GM19324 (cell line): ENCODE data around the gene VGLL1.

Source experiments
- ATAC-seq: cut with Tn5 transposase; IDR thresholded peaks from one replicate; pipeline ENCODE4 v1.9.1; 2021; ENCODE audit warnings: mild to moderate bottlenecking, moderate library complexity; ENCODE audit not compliant: unreplicated experiment, low FRiP score

The VGLL1 gene

GRCh38 chrX:136549226-136549625 is 17.2 kb downstream of the VGLL1 start:
- ATAC-seq: no peak

DNA sequence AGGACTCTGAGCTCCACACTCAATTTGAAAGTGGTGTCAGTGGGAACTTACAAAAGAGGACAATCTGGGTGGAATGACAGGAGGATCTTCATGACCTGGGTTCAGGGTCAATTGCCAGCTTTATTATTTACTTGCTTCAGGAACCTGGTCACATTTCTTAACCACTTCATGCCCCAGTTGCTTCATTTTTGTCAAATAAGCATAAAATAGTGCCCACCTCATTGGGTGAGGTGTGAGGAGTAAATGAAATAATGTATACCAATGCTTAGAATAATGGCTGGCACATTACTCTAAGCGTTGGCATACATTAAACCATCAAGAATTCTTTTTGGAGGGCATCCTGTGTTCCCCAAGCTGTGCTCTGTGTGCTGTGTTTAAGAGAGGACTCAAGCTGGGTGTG is 19.4 kb downstream of the VGLL1 start:
- ATAC-seq: no peak

GRCh38 chrX:136555694-136556093 is 23.7 kb downstream of the VGLL1 start:
- no peak for ATAC-seq

DNA sequence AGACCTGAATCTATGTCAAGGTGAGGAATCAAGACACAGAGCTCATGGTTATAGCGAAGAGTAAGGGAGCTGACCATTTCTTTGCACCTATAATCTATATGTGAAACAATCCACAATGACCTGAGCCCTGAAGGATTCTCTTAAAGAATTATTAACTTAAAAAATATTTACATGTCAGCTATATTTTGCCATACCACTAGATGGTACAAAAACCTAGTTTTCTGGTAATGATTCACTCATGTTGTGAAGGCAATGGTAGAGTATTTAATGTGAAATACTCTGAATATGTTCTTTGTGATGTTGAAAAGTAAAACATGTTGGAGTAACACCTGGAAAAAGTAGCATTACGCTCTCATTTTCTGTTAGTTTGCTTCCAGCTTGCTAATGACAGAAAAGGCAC is 40.0 kb downstream of the VGLL1 start:
- no peak for ATAC-seq

DNA sequence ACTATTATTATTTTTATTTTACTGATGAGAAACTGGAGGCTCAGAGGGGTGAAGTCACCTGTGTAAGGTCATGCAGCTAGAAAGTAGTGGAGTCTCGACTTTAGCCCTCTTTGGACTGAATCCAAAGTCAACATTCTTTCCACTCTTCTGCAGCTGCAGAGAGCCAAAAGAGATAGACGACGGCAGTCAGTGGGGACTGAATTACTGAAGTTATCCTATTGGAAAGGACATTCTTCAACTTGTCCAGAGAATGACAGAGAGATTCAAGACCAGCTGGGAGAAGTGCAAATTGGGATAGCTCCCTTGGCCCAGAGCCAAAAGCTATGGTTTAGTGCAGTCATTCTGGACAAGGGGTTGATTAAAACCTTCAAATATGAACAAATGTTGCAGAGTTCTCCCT is 42.5 kb downstream of the VGLL1 start:
- no peak for ATAC-seq

DNA sequence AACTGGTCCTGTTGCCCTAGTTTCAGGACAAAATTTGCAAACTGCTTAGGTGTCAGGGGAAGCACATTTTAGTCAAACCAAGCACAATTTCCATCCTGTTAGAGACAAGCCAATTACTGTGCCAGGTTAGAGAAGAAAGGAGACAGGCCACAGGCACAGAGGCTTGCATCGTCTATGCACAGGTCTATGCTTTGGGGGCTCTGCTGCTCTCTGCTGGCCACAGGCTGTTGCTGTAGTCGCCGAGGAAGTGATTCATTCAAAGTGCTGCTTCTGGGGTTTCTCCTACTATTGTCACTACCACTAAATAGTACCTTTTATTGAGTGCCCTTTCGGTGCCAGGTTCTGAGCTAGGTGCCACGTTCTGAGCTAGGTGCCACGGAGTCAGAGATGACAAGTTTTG is 45.5 kb downstream of the VGLL1 start:
- ATAC-seq: peak; percentile 85

GRCh38 chrX:136580316-136580715 is 48.3 kb downstream of the VGLL1 start:
- ATAC-seq: no peak

GRCh38 chrX:136582624-136583023 is 50.6 kb downstream of the VGLL1 start:
- no peak for ATAC-seq

DNA sequence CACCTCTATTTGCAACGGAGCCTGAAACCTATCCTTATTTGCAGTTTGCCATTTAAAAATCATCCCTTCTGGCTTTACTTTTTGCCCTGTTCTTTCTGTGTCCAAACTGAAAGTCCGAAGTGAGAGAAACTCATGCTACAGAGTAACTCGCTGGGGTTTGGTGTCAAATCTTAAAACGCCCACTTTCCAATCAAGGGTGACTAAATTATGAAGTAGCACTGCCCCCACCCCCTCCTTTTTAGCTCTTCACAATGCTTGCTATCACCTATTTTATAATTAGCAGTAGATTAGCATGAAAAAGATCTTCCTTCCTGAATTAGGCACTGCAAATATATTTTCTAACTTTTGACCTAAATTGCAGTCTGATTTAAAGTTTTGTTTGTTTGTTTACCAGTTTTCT is 52.5 kb downstream of the VGLL1 start:
- ATAC-seq: no peak

GRCh38 chrX:136585262-136585661 is 53.2 kb downstream of the VGLL1 start:
- no peak for ATAC-seq

- no peak for ATAC-seq
Observed at GRCh38 chrX:136585960-136586359, 53.9 kb downstream of the VGLL1 start.

GRCh38 chrX:136586386-136586785 is 54.4 kb downstream of the VGLL1 start:
- ATAC-seq: no peak

DNA sequence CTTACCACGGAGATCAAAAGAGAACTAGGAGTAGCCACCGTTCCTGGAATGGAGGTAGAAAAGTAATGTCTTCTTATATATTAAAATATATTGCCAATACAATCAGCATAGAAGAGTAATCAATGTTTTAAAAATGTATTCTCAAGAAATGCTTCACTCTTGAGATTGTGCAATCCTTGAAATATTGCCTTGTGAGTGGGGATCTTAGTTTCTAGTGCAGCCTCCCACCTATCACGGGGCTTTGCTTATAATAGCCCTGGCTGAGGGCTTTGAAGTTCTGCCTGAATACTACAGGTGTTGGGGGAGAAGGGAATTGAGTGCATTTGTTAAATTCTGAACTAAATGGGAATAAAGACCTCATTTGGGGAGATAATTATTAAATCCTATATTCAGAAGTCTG is 55.5 kb downstream of the VGLL1 start:
- no peak for ATAC-seq

GRCh38 chrX:136588036-136588435 is 56.0 kb downstream of the VGLL1 start:
- no peak for ATAC-seq

DNA sequence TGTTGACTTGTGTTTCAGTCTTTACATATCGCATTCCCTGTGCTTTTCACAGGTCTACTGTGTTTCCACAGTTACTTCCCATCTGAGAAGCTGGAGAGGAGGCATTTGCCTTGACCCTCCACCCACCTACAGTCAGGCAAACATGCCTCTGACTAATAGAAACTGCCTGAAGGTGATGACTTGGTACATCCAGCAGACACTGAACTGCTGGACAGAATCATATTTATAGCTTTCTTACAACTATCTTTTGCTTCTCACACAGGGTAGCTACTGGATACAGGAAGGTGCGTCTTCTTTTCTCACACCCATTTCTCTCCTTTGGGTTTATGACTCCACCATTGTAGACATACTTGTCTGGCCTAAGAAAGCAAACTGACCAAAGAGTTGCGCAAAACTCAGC is 58.0 kb downstream of the VGLL1 start:
- no peak for ATAC-seq

- no peak for ATAC-seq
Observed at GRCh38 chrX:136597356-136597755, 65.3 kb downstream of the VGLL1 start.

GRCh38 chrX:136597954-136598353 is 65.9 kb downstream of the VGLL1 start:
- no peak for ATAC-seq

DNA sequence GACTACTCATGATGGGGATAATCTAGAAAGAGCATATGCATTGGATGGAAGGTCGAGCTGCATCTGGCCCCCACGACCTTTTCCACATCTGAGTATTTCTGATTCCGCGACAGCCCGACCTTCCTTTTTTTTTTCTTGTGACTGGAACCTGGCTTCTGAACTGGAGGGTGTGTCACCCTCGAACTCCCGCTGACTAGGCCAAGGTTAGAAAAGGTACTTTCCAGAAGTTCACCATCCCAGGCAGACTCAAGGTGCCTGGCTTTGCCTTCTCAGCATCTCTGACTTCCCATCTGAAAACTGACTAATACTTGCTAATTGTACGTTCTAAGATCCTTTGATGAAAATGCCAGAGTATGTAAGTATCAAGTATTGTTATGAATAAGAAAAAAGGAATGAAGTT is 66.6 kb downstream of the VGLL1 start:
- ATAC-seq: no peak

GRCh38 chrX:136600059-136600458 is 68.0 kb downstream of the VGLL1 start:
- no peak for ATAC-seq
